HG02981 (cell line): ENCODE data around the gene ZC3H7B.
"Not testable (repeated sequence)": the region's sequence is repeated elsewhere in the genome, so short reads cannot be mapped to it uniquely, and the experiment has no call there.

Source experiments
- ATAC-seq: cut with Tn5 transposase; IDR thresholded peaks from one replicate; pipeline ENCODE4 v1.9.1; 2021; ENCODE audit warnings: mild to moderate bottlenecking, moderate library complexity; ENCODE audit not compliant: unreplicated experiment

ZC3H7B gene, protein sequence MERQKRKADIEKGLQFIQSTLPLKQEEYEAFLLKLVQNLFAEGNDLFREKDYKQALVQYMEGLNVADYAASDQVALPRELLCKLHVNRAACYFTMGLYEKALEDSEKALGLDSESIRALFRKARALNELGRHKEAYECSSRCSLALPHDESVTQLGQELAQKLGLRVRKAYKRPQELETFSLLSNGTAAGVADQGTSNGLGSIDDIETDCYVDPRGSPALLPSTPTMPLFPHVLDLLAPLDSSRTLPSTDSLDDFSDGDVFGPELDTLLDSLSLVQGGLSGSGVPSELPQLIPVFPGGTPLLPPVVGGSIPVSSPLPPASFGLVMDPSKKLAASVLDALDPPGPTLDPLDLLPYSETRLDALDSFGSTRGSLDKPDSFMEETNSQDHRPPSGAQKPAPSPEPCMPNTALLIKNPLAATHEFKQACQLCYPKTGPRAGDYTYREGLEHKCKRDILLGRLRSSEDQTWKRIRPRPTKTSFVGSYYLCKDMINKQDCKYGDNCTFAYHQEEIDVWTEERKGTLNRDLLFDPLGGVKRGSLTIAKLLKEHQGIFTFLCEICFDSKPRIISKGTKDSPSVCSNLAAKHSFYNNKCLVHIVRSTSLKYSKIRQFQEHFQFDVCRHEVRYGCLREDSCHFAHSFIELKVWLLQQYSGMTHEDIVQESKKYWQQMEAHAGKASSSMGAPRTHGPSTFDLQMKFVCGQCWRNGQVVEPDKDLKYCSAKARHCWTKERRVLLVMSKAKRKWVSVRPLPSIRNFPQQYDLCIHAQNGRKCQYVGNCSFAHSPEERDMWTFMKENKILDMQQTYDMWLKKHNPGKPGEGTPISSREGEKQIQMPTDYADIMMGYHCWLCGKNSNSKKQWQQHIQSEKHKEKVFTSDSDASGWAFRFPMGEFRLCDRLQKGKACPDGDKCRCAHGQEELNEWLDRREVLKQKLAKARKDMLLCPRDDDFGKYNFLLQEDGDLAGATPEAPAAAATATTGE

DNA sequence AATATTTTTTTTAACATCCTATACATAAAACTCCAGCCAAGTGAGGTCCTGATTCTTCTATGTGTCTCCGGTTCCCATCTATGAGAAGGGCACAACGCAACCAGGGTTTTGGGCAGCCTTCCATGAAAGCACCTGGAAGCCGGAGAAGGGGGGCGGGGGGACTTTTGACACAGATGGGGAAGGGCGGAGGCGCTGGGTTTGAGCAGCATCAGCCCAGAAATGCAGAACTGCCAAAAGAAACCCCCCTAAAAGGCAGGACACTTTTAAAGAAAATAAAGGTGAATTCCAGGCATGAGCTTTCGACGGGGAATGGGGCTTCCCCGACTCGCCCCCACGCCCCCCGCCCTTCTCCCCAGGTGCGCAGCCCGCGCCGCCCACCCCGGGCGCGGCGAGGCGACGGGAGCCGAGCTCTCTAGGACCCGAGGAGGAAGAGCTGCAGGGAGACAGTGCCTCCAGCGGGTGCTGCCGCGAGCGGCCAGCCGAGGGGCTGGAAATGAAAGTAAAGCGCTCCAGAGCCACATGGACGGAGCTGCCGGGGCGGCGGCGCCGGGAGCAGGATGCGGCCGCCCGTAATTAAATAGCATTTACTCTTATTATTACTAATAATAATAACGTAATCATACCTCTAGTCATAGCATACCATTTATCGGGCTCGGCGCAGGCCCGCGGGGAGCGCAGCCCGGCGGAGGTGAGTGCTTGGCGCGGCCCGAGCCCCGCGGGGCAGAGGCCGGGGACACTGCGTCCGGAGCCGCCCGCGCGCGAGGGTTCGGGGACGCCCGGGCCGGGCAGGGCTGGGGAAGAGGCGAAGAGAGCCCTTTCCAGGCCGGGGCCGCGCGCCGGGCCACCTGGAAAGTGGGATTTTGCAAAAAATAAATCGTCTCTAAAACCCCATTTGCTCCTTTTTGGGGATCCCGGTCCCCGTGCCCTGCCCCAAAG lies at the start of gene ZC3H7B:
Gene ZC3H7B, plus strand, starts transcription at position 441 of the 936 bp plus-strand sequence. CDS start 19,136 bp downstream, outside the sequence.
- peak; percentile 85 for ATAC-seq

DNA sequence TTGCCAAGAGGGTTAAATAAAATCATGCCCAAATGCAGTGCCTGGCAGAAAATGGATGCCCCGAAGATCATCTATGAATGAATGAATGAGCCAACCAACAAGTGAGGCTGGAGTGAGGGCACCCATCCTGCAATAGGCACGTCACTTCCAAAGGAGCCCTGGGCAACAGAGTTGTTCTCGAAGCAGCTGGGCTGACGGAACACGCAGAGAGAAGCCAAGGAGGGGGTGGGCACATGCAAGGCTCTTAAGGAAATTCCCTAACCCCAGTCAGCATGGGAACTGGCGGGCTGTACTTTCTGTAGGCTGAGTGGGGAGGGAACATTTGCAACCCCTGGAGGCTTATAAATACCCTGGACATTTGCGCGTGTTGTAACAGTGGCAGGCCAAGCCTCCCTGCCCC lies 49.0 kb upstream of the ZC3H7B start:
- ATAC-seq: no peak

DNA sequence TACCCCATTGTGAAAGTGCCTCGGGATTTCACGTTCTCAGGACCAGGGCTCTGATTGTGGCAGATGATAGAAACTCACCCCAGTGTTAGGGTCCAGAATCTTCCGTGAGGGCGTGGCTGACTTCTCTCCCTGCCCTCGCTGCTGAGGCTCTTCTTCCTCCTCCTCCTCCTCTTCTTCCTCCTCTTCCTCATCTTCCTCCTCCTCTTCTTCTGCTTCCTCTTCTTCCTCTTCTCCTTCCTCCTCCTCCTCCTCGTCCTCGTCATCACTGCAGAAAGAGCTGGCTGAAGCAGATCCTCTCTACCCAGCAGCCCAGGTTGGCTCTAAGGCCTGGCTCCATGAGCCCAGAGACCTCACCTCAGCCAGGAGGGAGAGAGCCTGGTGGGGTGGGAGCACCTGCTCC lies 47.1 kb upstream of the ZC3H7B start:
- no peak for ATAC-seq

DNA sequence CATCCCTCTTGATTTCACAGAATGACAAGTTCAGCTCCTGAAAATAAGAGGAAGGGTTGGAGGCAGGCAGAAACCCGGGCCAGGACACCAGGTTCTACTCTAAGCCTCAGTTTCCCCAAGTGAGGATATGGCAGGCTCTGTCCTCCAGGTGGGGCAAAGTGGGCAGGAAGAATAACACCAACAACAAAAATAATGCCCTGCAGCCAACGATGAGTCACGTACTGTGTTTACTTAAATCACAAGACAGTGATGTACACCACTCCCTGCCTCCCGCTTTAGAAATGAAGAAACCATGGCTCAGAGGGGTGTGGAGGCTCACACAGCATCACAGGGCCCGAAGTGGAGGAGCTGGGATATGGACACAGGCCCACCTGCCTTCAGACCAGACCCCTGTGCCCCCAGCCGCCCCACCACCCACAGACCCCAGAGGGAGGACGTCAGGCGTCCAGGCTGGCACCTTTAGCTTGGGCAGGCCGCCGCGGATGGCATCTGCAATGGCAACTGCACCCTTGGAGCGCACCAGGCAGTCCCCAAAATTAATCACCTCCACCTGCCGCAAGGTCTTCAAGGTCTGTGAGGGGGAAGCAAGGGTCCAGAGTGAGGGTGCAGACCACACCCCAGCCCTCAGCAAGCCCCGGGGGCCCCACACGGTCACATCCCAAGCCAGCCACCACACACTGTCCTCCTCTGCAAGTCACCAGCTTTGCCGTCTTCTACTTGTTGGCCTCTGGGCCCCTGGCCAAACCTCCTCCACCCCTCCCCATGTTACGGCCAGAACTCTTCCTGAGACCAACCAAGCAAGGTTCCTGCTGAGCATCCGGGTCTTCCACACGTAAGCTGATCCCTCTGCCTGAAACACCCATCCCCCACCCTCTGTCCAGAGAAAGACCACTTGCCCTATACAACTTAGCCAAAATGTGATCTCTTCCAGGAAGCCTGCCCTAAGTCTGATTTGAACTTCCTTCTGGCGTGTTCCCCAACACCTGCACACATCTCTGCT lies 44.8 kb upstream of the ZC3H7B start:
- ATAC-seq: no peak

DNA sequence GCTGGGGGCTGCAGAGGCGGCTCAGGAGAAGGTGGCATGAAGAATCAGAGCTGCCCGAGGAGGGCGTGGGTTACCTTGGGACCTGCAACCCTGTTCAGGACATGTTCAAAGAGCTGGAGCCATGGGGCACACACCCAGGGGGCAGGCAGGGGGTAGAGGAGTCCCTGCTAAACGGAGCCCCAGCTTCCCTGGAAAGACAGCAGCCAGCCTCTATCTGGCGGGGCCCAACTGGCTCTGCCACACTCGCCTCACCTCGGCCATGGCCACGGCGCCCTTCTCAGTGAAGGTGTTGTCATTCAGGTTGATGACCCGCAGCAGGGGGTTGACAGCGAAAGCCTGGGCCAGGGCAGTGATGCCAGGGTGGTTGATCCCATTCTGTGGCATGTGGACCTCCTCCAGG lies 43.6 kb upstream of the ZC3H7B start:
- ATAC-seq: no peak

DNA sequence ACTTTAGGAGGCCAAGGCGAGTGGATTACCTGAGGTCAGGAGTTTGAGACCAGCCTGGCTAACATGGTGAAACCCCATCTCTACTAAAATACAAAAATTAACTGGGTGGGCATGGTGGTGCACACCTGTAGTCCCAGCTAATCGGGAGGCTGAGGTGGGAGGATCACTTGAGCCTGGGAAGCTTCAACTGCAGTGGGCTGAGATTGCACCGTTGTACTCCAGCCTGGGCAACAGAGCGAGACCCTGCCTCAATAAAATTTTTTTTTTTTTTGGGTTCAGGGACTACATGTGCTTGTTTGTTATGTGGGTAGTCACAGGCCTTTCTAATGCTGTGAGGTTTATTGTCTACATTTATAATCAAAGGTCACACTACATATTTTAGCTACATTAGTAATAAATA lies 41.6 kb upstream of the ZC3H7B start:
- ATAC-seq: not testable (repeated sequence)

DNA sequence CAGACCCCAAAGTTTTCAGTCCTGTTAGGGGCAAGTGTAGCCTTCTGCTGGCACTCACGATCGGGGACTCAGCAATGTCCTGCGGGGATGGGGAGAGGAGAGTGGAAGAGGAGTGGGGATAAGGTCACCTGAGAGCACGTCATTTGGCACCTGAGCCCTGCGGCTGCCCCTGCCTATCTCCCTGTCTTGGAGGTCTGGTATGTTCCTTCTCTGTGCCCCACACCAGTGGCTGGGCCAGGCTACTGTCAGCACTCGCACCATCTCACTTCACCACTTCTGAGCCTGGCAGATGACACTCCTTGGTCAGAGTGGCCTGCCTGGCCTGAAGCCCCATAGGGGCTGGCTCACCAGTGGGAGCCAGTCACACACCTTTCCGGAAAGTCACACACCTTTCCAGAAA lies 40.5 kb upstream of the ZC3H7B start:
- ATAC-seq: no peak

DNA sequence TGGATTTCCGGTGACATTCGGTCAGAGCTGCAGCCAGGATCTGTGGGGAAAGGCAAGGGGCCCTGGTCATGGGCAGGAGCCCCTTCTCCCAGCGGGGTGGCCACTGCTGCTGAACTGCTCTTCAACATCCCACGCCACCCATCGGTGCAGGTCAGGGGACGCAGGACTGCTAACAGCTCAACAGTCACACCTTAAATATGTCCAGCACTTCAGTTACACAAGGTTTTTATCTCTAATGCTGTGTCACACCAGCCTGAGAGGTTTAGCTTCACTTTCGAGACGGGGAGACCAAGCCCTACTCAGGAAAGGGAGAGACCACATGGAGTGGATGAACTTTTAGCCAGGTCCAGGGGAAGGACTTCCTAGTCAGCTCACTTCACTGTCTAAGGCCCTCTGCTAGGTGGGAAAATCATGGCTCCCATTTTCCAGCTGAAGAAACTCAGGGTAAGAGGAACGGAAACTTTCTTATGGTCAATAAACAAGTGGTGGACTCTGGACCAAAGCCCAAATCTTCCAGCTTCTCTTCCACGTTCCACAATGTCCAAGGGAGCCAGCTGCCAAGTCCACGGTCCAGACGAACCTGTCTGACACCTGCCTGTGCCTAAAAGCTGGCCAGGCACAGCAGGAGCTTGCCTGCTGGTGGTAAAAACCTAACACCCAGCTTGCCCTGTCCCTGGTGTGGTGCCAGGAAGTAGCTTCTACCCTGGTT lies 39.6 kb upstream of the ZC3H7B start:
- no peak for ATAC-seq

DNA sequence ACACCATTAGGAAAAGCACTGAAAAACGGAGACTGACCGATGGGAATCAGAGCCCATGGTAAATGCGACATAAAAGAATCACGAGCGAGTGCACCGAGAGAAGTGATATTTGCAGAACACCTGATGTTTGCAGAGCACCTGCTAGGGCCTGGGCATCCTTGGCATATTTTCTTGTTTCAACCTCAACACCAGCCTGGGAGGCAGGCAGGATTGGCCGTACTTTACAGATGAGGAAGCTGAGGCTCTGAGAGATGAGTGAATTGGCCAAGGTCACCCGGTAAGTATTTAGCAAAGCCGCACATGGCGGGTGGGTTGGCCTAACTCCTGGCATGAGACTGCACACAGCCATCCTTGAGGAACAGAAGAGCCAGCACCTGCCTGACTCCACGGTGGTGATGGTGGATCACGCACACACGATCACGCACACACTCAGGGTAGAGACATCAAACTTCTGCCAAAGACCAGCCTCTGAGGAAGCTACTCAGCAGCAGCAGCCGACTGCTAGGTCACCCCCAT lies 39.0 kb upstream of the ZC3H7B start:
- ATAC-seq: no peak

DNA sequence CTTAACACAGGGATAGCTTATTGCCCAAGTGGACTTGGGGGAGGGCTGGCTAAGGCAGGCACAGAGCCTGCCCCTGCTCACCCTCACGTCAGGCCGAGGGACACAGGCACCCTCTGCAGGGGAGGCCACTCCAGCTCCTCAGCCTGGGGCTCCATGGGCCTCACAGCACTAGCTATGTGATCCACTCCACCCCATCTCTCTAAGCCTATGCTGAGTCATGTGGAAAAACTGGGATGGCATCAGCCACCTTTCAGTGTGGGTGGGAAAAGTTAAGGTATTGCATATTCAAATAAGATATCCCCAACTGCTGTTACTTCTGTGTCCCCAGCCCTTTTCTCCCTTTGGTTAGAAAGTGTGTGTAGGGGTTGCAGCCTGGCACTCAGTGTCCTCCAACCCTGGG lies 37.6 kb upstream of the ZC3H7B start:
- ATAC-seq: no peak

DNA sequence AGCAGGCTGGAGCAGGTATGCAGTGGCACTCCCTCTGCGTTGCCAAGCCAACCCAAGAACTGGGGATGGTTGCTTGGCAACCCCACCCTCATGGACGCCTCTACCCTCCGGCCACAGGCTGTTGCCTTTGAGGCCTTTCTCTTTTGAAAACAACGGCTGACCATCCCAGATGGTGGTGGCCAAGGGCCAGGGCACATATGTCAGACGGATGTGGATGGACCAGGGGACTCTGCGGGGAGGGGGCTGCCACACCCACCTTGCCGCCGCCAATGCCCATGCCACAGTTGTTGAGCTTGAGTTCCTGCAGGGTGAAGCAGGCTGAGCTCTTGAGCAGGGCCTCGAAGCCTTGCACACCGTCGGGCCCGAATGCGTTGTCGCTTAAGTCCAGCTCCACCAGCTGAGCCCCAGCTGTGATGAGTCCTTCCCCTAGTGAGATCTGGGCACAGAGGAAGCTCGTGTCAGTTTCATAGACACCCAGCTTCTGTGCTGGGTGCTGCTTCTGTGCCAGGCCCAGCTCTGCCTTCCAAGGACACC lies 36.9 kb upstream of the ZC3H7B start:
- ATAC-seq: no peak

DNA sequence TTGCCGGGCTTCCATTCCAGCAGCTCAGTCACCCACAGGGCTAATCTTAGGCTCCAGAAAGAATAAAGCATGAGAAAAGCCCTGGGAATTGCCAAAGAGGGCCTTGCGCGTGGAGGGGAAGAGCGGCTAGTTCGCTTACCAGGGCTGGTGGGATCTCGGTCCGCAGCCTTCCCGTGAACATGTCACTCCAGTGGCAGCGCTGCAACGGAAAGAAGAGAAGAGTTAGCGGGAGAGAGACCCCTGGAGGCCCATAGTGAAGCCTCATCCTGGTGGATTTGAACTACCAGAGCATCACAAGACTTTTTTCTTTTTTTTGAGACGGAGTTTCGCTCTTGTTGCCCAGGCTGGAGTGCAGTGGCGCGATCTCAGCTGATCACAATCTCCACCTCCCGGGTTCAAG lies 33.4 kb upstream of the ZC3H7B start:
- no peak for ATAC-seq

DNA sequence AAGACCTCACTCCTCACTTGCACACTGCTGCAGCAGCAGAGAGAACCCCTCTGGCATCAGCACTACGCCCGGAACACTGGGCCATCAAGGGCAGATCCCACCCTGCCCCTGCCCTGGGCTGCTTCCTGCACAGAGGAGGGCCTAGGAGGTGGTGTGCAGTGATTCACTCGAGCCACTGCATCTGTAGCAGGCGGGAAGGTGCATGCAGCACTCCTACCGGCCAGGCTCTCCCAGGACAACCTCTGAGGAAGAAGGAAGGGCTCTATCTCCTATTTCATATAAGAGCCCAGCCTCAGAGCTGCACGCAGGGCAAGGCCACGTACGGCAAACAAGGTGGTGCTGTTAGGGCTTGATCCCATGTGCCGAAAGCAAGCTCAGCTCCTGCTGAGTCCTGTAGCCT lies 29.5 kb upstream of the ZC3H7B start:
- ATAC-seq: no peak

DNA sequence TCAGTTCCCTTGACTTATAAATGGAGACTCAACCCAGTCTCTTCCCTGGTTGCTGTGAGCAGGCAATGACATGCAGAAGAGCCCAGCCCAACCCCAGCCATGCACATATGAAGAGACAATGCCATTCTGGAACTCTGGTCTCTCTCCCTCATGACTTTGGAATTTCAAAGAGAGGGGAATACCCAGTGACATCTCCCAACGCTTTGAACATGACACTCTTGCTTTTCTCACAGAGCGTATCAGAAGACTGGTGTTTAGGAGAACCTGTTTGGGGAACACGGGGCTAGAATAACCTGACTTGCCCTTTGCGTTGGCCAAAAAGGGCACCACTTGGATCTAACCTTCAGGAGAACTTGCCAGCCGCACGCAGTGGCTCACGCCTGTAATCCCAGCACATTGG lies 28.2 kb upstream of the ZC3H7B start:
- no peak for ATAC-seq

DNA sequence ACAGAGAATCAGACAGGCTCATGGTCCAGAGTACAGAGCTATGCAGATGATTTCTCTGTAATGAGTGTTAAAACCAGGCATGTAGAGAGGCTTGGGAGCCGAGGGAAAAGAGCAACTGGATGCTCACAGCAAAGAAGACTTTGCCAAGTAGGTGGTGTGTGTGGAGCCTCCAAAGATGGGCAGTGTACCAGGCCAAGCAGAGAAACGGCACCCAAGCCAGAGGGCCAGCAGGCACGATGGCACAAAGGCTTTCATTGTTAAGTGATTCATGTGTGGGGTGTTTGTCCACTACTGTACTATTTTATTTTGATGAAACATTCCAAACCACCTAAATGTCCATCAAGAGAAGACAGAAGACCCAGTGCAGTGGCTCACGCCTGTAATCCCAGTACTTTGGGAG lies 26.5 kb upstream of the ZC3H7B start:
- no peak for ATAC-seq

DNA sequence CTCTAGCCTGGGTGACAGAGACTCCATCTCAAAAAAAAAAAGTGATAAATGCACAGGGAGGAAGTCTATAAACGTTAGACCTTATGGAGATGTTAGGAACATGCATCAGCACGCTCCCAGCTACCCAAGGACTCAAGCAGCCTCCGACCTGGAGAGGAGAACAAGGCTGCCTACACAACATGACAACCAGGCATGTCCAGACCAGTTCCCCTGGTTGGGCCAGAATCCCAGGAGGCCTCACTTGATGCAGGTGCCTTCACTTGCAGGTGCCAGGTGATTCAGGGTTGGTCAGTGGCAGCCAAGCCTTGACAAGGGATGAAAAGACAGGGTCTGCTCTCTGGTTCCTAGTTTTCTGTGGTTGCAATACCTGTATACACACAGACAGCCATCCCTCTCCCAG lies 21.3 kb upstream of the ZC3H7B start:
- ATAC-seq: no peak

DNA sequence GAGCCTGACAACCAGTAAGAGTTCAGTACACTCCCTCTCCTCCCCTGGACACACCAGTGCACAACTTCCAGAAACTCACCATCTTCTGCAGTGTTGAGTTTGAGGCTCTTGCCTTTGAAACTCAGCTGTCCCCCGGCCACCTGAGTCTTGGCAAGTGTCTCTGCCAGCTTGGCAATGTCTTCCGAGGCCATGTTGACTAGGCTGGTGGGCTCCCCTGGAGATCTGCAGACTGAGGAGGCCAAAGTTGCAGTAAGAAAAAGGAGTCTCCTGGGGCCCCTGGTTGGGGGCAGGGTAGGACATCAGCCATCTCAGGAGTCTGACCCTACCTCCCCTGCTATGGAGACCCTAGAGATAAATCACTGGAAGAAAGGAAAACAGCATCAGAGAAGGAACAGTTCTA lies 20.5 kb upstream of the ZC3H7B start:
- ATAC-seq: no peak

DNA sequence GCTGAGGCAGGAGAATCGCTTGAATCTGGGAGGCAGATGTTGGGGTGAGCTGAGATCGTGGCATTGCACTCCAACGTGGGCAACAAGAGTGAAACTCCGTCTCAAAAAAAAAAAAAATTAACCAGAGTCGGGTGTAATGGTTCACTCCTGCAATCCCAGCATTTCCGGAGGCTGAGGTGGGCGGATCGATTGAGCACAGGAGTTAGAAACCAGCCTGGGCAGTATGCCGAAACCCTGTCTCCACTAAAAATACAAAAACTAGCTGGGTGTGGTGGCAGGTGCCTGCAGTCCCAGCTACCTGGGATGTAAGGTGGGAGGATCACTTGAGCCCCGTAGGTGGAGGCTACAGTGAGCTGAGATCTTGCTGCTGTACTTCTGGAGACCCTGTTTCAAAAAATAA lies 16.9 kb upstream of the ZC3H7B start:
- no peak for ATAC-seq

DNA sequence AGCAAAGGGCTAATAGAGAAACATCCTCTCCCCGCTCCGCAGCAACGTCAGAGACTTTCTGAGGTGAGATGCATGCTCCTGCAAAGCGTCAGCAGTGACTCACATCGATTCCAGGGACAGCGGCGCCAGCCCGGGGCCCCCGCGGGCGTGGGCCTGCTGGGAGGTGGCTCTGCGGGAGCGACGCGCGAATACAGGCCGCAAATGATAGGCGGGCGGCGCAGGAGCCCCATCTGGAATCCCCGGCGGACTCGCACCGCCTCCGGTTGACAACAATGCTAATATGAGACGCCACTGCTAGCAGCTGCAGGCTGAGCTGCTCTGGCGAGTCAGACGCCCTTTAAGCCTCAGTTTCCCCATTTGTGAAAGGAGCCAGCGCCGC lies 15.9 kb upstream of the ZC3H7B start:
- no peak for ATAC-seq
